PC-9 (cell line): ENCODE results near the gene PLXNC1. TPM values are rescaled to one million over a fixed set of nuclear protein-coding genes. Genes with fewer than 3 reads are reported as not detected.

Experiments used
- BruUV-seq: library from RNA; stranded (reverse); fragments of 400-500 nt; replicated peaks from 2 replicates; lab custom pipeline; 2021; lab: Mats Ljungman, UMichigan
- CTCF ChIA-PET: fragments of 300-600 bp; sonication (Branson Sonifier 250); formaldehyde crosslinking; loops from one replicate; lab custom pipeline; 2022; ENCODE audit warnings: antibody characterized with exemption; lab: Charles Lee
- POLR2A ChIA-PET: fragments of 300-600 bp; sonication (Branson Sonifier 250); formaldehyde crosslinking; loops from one replicate; lab custom pipeline; 2022; ENCODE audit warnings: antibody characterized with exemption; ENCODE audit not compliant: unreplicated experiment; lab: Charles Lee
- DNase-seq, 2 experiments: peaks; one replicate each; pipeline versions ENCODE4 v3.0.0 to v3.0.0-alpha.2; 2015 to 2022; ENCODE audit warnings: mixed read lengths in 1 of 2
- H2AFZ ChIP-seq: fragments of 200-600 bp; sonication (generic); 2 replicates; pipeline ENCODE4 v1.8.1; 2017; ENCODE audit warnings: antibody characterized with exemption
- H3F3A ChIP-seq: fragments of 200-600 bp; sonication (generic); 2 replicates; pipeline ENCODE4 v1.8.1; 2017; ENCODE audit warnings: antibody characterized with exemption, mild to moderate bottlenecking, low read depth; ENCODE audit not compliant: insufficient read depth
- H3K27ac ChIP-seq: fragments of 200-600 bp; sonication (generic); 2 replicates; pipeline ENCODE4 v1.6.1; 2016; ENCODE audit warnings: mixed run types
- H3K27me3 ChIP-seq: fragments of 200-600 bp; sonication (generic); 2 replicates; pipeline ENCODE4 v1.6.1; 2016; ENCODE audit warnings: low read depth, mixed run types; ENCODE audit not compliant: insufficient read depth
- H3K36me3 ChIP-seq: fragments of 200-600 bp; sonication (generic); 2 replicates; pipeline ENCODE4 v1.6.1; 2016; ENCODE audit warnings: low read depth, mixed run types
- H3K4me1 ChIP-seq: fragments of 200-600 bp; sonication (generic); replicated peaks from 2 replicates; pipeline ENCODE4 v1.6.1; 2016; ENCODE audit warnings: mixed run types; ENCODE audit not compliant: insufficient read depth
- H3K4me2 ChIP-seq: fragments of 200-600 bp; sonication (generic); 2 replicates; pipeline ENCODE4 v1.6.1; 2017; ENCODE audit warnings: mixed run types
- H3K4me3 ChIP-seq: fragments of 200-600 bp; sonication (generic); 2 replicates; pipeline ENCODE4 v1.6.1; 2016; ENCODE audit warnings: mixed run types
- H3K79me2 ChIP-seq: fragments of 200-600 bp; sonication (generic); 2 replicates; pipeline ENCODE4 v1.6.1; 2017; ENCODE audit warnings: low read depth, mixed run types
- H3K9me2 ChIP-seq: fragments of 200-600 bp; sonication (generic); 2 replicates; pipeline ENCODE4 v1.8.1; 2017; ENCODE audit warnings: mild to moderate bottlenecking; ENCODE audit not compliant: insufficient read depth
- H3K9me3 ChIP-seq: fragments of 200-600 bp; sonication (generic); 2 replicates; pipeline ENCODE4 v1.8.1; 2016; ENCODE audit warnings: low read depth; ENCODE audit not compliant: insufficient read depth
- H4K20me1 ChIP-seq: fragments of 200-600 bp; sonication (generic); 2 replicates; pipeline ENCODE4 v1.8.1; 2017; ENCODE audit not compliant: insufficient read depth
- EZH2 ChIP-seq: fragments of 200-600 bp; sonication (generic); IDR thresholded peaks from 2 replicates; pipeline ENCODE4 v1.8.0; 2017; ENCODE audit warnings: antibody characterized with exemption, low read depth
- intact Hi-C: fragments of 100-400 bp; cut with micrococcal nuclease; formaldehyde crosslinking; loops from one replicate; pipeline ENCODE4 v1.10.0; 2022; ENCODE audit not compliant: unreplicated experiment
- total RNA-seq: library from RNA; stranded (reverse); gene quantifications from 2 replicates; pipeline ENCODE4 v1.2.3, GENCODE V29; 2021
- TF ChIP-seq, protein P1 (sequence below): fragments of 200-600 bp; sonication (generic); conservative IDR thresholded peaks from 2 replicates; pipeline ENCODE4 v1.6.1; 2017; ENCODE audit warnings: mixed run types, antibody characterized with exemption, mild to moderate bottlenecking, moderate library complexity

Gene PLXNC1
- total RNA-seq, 1 experiment from 2014 or later, result 2.3 TPM

DNA sequence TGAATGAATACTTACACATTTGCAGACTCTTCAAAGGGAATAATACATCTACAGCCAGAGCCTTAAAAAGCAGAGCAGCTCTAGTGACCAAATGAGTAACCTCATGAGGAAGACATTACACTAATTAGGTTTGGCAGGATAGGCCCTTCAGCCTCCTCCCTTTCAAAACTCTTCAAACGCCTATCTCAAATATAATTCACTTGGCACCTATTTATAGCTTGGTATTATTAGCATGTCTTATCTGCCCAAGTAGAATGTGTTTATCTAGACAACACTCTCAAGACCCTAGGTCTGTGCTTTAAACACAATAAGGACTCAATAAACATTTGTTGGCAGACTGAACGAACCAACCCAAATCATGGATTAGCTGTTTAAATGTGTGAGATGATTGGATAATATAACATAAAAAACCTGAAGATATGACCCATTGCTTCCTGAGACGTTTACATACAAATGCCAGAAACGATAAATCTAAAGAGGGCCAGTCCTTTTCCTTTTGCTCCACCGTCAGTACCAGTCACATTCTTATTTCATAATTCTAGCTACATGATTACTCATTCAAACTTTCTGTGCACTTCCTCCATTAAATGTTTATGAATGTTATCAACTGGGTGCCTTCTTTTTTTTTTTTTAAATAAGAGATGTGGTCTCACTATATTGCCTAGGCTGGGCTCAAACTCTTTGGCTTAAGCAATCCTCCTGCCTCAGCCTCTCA, 188.0 kb downstream of the PLXNC1 start:
- no TSS peak for BruUV-seq
- TF ChIP-seq EZH2, result no peak
- TF ChIP-seq, protein P1, sequence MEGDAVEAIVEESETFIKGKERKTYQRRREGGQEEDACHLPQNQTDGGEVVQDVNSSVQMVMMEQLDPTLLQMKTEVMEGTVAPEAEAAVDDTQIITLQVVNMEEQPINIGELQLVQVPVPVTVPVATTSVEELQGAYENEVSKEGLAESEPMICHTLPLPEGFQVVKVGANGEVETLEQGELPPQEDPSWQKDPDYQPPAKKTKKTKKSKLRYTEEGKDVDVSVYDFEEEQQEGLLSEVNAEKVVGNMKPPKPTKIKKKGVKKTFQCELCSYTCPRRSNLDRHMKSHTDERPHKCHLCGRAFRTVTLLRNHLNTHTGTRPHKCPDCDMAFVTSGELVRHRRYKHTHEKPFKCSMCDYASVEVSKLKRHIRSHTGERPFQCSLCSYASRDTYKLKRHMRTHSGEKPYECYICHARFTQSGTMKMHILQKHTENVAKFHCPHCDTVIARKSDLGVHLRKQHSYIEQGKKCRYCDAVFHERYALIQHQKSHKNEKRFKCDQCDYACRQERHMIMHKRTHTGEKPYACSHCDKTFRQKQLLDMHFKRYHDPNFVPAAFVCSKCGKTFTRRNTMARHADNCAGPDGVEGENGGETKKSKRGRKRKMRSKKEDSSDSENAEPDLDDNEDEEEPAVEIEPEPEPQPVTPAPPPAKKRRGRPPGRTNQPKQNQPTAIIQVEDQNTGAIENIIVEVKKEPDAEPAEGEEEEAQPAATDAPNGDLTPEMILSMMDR, result no peak
- Histone ChIP-seq H3K4me2 (no peak overlapping the region), H3K79me2 (no peaks in the 10 kb centered on the region), H3K4me1 (no peaks in the 10 kb centered on the region), H3K4me3 (no peak overlapping the region), H2AFZ (no peak overlapping the region), H3K9me2 (no peaks in the 10 kb centered on the region), H3K36me3 (no peaks in the 10 kb centered on the region), H3K9me3 (no peaks in the 10 kb centered on the region), H3K27ac (no peak overlapping the region), H3K27me3 (no peaks in the 10 kb centered on the region), H4K20me1 (no peaks in the 10 kb centered on the region), H3F3A (no peaks in the 10 kb centered on the region)
- DNase-seq, result no peak
- ChIA-PET POLR2A (no interaction called here), CTCF (no interaction called here)
- intact Hi-C loops, result no loop called here

DNA sequence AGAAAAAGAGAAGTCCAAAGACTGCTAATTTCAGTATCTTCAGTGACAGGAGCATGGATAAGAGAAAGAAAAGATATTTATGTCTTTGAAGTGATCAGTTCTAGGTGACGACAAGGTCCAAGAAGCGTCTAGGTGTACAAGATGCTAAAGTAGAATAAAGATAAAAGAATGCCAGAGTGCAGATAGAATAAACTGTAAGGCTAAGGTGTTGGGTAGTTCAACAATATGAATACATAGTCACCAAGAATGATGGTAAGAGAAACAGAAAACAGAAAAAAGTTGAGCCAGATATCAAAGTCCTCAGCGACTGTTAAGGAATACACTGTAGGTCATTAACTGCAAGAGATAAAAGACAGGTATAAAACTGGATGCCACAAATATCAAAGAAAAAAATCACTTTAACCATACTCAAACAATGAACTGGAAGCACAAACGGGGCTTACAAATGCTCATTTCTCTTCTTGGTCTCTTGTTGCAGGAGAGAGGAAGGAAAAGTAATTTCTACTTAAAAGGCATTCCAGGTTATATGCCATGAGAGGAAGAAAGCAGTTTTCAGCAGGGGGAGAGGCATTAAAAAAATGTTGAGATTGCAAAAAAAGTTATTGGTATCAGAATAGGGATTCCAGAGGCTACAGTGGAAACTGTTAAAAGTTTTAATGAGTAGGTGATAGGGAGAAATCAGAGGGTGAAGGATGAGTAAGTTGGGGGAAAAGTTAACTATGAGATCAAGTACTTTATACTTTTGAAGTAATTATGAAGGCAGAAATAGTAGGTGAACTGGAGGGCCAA, 189.8 kb downstream of the PLXNC1 start:
- Histone ChIP-seq H3K27me3 (no peaks in the 10 kb centered on the region), H3K4me2 (no peak overlapping the region), H2AFZ (no peak overlapping the region), H3K9me2 (no peaks in the 10 kb centered on the region), H3F3A (no peaks in the 10 kb centered on the region), H3K27ac (no peak overlapping the region), H3K9me3 (no peaks in the 10 kb centered on the region), H4K20me1 (no peaks in the 10 kb centered on the region), H3K36me3 (no peaks in the 10 kb centered on the region), H3K79me2 (no peaks in the 10 kb centered on the region), H3K4me3 (no peak overlapping the region), H3K4me1 (no peaks in the 10 kb centered on the region)
- ChIA-PET CTCF (no interaction called here), POLR2A (no interaction called here)
- intact Hi-C loops, result no loop called here
- DNase-seq, result no peak
- TF ChIP-seq EZH2, result no peak
- TF ChIP-seq, protein P1, result no peak
- no TSS peak for BruUV-seq

DNA sequence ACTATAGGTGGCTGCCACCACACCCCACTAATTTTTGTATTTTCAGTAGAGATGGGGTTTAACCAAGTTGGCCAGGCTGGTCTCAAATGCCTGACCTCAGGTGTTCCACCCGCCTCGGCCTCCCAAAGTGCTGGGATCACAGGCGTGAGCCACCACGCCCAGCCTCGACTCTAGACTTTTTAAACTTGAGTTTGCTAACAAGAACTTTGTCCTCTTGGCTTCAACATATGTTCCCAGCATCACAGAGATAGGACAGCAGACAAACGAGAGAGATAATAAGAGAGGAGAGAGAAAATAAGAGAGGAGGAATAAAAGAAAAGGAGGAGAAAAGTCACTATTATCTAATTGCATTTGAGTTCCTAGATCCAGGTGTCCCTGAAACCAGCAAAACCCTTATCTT, 192.2 kb downstream of the PLXNC1 start:
- Histone ChIP-seq H3F3A (no peaks in the 10 kb centered on the region), H4K20me1 (no peaks in the 10 kb centered on the region), H3K9me3 (no peaks in the 10 kb centered on the region), H3K4me3 (no peak overlapping the region), H3K4me1 (no peaks in the 10 kb centered on the region), H3K4me2 (no peak overlapping the region), H3K27ac (no peak overlapping the region), H3K36me3 (no peaks in the 10 kb centered on the region; the same call in 1 of the 2 replicates), H2AFZ (no peak overlapping the region), H3K27me3 (no peaks in the 10 kb centered on the region), H3K9me2 (no peaks in the 10 kb centered on the region), H3K79me2 (no peaks in the 10 kb centered on the region)
- no peak for DNase-seq
- intact Hi-C loops, result no loop called here
- TF ChIP-seq EZH2, result no peak
- TF ChIP-seq, protein P1, result no peak
- no TSS peak for BruUV-seq
- POLR2A ChIA-PET, result interaction anchor here (0.6 kb wide), 1 partner anchor 90 kb away, joined by 4 read pairs; no protein-coding TSS in a partner anchor
- CTCF ChIA-PET, result no interaction called here
